RKO (cell line): ENCODE results near the gene KIAA1549.
A peak's percentile ranks its signal among the peaks of the same experiment; 100 is the strongest.
"Not testable (repeated sequence)": the region's sequence is repeated elsewhere in the genome, so short reads cannot be mapped to it uniquely, and the experiment has no call there.

Experiments used
- DNase-seq: peaks from one replicate; pipeline ENCODE4 v3.0.0-alpha.2; 2016; ENCODE audit warnings: low spot score

The KIAA1549 gene

DNA sequence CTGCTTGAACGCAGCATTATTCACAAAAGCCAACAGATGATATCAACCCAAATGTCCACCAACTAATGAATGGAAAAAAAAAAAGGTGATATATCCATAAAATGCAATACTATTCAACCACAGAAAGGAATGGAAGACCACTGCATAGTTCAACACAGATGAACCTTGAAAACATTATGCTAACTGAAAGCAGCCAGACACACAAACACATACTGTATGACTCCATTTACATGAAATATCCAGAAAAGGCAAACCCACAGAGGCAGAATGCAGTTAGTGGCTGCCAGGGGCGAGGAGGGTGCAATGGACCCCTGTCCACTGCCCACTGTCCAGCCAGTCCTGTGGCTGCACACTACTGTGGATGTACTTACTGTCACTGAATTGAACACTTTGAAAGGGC is 36.6 kb downstream of the KIAA1549 start:
- no peak for DNase-seq

- no peak for DNase-seq
Measured at GRCh38 chr7:138943061-138943460, 38.1 kb downstream of the KIAA1549 start.

DNA sequence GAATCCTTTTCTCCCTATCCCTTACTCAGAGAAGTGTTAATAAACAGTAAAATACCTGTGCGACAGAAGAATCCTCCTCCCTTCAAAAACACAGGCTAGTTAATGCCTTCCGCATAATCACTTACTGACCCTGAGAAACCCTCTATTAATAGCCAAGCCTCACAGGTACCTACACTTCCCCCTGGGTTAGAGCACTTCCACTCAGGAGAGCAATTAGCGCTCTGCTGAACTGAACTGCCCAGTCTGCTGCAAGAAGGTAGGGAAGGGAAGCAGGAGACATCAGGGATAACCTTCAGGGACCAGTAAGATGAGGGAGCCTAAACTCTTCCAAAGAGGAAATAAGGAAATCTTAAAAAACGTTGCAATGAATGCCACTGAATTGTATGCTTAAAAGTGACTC is 39.6 kb downstream of the KIAA1549 start:
- DNase-seq: no peak

- not testable (repeated sequence) for DNase-seq
Measured at GRCh38 chr7:138940602-138941001, 40.6 kb downstream of the KIAA1549 start.

GRCh38 chr7:138937484-138937883 is 43.7 kb downstream of the KIAA1549 start:
- no peak for DNase-seq

GRCh38 chr7:138935465-138936011 is 45.7 kb downstream of the KIAA1549 start:
- peak; percentile 89 for DNase-seq

- DNase-seq: peak; percentile 39
Measured at GRCh38 chr7:138934861-138935260, 46.3 kb downstream of the KIAA1549 start.

DNA sequence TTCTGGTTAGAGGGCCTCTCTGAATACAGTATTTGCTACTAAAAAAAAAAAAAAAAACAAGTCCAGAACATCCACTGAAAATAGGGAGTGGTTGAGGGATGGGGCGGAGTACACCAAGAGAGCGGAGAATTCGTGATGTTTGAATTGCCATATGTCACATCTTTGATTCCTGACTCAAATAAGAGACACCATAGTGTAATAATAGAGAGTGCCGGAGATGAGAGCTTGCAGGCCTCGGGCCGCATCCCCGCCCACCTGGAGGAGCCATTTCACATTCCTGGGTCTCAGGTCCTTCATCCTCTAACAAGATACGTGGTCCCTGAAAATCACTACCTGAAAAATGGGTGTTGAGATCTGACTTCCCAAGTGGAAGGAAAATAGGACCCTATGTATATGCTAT is 46.8 kb downstream of the KIAA1549 start:
- DNase-seq: no peak

DNA sequence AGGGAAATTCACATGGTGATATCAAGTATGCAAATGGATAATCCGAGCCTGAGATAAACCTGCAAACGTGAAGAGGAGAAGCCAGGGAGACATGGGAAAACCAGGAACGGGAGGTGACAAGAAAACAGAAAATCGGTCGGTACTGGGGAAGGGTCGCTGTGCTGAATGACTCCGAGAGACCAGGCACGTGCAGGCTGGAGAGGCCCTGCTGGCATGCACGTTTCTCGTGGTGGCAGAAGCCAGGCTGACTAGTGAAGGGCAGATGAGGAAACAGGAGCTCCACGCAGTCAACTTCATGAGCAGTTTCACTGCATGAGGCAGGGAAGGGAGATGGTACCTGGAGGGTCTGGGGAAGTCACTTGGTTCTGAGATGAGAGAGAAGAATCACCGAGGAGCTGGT is 48.3 kb downstream of the KIAA1549 start:
- no peak for DNase-seq

DNA sequence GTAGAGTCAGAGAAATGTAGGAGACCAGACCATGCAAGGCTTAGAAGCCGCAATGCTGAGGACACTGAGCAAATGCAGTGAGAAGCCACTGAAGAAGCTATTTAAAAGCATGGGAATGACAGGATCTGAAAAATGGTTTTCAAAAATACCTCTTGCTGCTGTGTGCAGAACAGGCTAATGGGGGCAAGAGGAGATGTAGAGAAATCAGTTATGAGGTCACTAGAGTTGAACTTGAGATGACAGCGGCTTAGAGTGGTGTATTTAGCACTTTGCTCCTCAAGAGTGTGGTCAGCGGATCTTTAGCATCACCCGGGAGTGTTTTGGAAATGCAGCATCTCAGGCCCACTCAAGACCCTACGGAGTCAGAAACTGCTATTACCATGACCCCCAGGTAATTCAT is 48.8 kb downstream of the KIAA1549 start:
- DNase-seq: no peak

DNA sequence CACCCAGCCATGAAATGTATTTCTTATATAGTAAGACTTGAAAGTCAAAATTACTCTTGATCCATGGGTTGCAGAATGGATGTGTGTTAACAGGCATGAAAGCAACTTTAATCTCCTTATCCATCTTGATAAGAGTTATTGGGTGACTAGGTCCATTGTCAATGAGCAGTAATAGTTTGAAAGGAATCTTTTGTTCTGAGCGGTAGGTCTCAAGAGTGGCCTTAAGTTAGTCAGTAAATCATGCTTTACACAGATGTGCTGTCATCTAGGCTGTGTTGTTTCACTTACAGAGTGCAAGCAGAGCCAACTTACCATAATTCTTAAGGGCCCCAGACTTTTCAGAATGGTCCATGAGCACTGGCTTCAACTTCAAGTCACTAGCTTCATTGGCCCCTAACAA is 51.2 kb downstream of the KIAA1549 start:
- DNase-seq: no peak

DNA sequence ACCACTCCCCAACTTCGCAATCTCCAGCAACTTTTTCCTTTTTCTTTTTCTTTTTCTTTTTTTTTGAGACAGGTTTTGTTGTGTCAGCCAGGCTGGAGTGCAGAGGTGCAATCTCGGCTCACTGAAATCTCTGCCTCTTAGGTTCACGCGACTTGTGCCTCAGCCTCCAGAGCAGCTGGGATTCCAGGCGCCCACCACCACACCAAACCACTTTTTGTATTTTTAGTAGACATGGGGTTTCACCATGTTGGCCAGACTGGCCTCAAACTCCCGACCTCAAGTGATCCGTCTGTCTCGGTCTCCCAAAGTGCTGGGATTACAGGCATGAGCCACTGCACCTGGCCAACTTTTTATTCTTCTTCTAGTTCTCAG is 55.0 kb downstream of the KIAA1549 start:
- no peak for DNase-seq

- no peak for DNase-seq
Measured at GRCh38 chr7:138924501-138925225, 56.5 kb downstream of the KIAA1549 start.

DNA sequence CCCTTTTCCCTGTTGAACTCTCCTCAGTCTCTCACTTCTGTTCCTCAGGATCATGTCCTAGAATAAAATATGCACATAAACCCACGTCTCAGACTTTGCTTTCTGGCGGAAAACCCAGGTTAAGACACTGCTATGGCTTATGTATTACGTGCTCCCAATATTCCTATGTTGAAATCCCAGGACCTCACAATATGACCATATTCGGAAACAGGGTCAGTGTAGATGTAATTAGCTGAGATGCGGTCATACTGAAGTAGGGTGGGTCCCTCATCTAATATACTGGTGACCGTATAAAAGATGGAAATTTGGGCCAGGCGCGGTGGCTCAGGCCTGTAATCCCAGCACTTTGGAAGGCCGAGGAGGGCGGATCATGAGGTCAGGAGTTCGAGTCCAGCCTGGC is 59.9 kb downstream of the KIAA1549 start:
- no peak for DNase-seq

DNA sequence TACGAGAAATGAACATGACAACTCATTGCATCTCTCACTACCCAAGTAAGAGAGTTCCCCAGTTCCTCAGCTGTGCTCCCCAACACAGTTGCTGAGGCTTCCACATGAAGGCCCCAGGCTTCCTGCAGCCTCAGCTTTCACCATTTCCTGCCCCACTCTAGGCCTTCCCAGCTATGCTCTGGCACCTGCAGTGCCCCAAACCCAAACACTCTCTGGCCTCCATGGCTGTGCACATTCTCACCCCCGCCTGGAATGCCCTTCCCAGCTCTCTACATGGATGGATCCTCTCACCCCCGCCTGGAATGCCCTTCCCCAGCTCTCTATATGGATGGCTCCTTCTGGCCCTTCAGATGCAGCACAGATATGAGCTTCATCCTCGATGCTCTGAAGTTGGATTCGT is 61.3 kb downstream of the KIAA1549 start:
- no peak for DNase-seq

DNA sequence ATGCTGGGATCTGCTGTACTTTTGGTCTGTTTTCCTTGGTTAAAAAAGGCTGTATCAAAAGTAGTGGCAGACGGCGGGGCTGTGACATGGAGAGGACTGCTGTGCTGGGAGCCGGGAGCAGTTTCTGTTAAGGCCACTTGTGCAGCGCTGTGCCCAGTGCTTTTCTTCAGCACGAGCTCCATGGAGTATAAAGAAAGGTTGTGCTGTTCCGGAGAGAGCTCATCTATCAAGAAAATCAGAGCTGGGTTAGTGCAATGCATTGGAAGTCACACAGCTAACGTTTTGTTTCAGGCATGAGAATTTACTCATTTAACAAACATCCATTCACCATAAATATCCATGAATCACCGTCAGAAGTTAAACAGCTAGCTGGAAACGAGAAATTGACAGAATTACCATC is 62.0 kb downstream of the KIAA1549 start:
- no peak for DNase-seq

DNA sequence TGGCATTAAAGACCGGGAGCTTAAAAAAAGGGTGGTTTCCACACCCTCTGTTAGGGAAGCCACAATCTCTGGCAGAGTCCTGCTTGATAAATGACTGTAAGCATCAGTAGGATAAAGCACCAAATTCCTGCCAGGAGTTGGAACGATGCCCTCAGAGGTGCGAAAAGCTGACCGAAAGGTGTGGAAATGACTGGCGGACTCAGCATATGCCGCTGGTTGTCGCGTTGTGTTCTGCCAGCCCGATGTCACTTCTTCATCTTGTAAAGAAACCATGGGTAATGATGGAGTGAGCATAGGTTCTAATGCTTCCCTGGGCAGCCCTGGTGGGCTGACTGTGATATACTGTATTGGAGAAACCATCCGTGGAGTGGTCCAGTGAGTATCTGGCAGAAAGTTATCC is 62.4 kb downstream of the KIAA1549 start:
- no peak for DNase-seq

DNA sequence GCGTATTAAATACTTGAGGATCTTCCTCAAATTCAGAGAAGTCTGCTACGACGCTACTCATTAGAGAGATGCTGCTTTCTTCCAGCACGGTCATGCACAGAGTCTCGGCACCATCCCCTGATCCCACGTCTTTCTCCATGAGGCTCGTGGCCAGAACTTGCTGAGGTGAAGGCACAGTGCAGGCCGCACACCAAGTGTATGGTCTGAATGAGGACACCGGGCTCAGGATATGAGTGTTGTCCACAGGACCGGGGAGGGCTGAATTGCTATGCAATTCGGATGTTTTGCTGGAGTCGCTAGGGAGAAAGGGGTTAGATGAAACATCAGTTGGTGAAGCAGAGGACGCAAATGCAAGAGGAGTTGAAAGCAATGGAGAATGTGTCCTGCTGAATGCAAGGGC is 63.0 kb downstream of the KIAA1549 start:
- DNase-seq: no peak

DNA sequence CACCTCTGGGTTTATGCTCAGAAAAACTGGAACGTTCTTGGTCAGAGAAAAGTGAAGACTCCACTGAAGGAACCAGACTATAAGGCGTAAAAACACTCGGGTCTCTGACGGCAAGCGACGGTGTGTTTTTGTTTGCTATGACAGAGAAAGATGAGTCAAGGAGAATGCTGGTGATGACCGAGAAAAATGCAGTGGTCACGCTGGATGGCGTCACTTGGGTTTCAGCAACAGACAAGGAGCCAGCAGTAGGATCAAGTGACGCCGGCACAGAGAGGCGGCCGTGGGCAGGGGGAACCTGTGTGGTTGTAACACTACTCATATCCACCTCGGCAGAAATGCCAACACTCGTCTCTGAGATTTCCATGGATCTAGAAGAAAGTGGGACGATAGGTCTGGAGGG is 63.4 kb downstream of the KIAA1549 start:
- DNase-seq: no peak

GRCh38 chr7:138916731-138917130 is 64.5 kb downstream of the KIAA1549 start:
- DNase-seq: no peak

DNA sequence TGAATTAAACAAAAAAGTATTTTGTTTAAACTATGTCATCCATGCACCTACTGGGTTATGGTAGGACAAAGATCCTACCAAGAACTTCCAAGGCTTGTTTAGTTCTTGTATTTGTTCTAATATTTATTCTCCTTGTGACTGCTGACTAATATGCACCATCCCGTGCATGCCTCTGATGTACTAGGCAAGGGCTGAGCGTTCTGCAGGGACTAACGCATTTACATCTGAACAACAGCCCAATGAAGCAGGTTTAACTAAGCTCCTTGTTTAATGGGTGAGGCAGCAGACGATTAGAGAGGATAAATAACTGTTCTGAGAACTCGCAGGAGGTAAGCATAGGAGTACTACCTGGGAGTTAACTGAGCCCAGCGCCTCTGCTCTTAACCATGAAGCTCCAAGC is 64.9 kb downstream of the KIAA1549 start:
- no peak for DNase-seq

DNA sequence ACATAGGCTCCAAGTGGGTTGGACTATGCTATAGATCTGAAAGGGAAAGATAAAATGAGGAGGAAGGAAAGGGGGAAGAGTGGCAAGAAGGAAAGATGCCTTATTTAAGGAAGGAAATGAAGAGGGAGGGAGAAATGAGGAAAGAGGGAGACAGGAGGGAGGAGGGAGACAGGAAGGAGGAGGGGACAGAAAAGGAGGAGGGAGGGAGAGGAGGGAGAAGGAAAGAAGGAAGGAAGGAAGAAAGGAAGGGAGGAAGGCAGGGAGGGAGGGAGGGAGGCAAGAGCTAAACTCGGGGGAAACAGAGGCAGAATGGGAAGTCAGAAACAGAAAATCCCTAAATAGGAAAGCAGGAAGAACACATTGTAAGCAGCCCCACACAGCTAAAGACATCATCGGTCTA is 67.4 kb downstream of the KIAA1549 start:
- DNase-seq: no peak

GRCh38 chr7:138911007-138911406 is 70.2 kb downstream of the KIAA1549 start:
- no peak for DNase-seq

DNA sequence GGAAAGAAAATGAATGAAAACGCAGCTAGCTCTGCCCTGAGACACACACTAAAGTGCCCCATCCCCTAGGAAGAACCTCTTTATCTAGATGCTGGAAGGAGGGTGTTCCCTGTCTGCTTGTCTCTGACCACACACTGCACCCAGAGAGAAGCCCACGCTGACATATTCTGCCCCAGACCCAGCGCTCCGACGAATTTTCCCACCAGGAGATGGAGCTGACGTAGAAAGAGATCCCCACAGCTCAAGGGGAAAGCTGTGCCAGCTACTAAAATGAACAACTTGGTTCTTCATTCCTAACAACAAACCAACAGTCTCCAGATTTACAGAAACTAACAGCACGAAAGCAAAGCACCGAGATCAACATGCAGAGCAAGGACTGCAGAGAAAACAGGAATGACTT is 73.3 kb downstream of the KIAA1549 start:
- DNase-seq: no peak
